Endothelial cell of hepatic sinusoid (primary cell): Measurements from ENCODE around the gene ZFPM1.

Source experiments
- in situ Hi-C: cut with HindIII; loops from 2 replicates; pipeline ENCODE4 v1.10.0; 2017; ENCODE audit warnings: low sequenced_read_pairs

Gene ZFPM1

GRCh38 chr16:88578446-88579313 lies 125.6 kb downstream of the ZFPM1 start:
- in situ Hi-C loops = no loop called here

- in situ Hi-C loops = no loop called here
These were observed 127.3 kb downstream of the ZFPM1 start for GRCh38 chr16:88580371-88580770.

- in situ Hi-C loops = no loop called here
These were observed 128.0 kb downstream of the ZFPM1 start for GRCh38 chr16:88581033-88581432.

- in situ Hi-C loops = no loop called here
These were observed 130.0 kb downstream of the ZFPM1 start for GRCh38 chr16:88582912-88583575.

GRCh38 chr16:88584676-88585075 lies 131.6 kb downstream of the ZFPM1 start:
- in situ Hi-C loops = loop anchor here (5.0 kb wide), 2 partner anchors 43 to 83 kb away; no protein-coding TSS in a partner anchor

GRCh38 chr16:88585269-88585668 lies 132.2 kb downstream of the ZFPM1 start:
- in situ Hi-C loops = loop anchor here (5.0 kb wide), 2 partner anchors 42 to 82 kb away; no protein-coding TSS in a partner anchor

- in situ Hi-C loops = loop anchor here (5.0 kb wide), 2 partner anchors 41 to 81 kb away; no protein-coding TSS in a partner anchor
These were observed 133.0 kb downstream of the ZFPM1 start for GRCh38 chr16:88585927-88586581.
